ENCODE data around the gene IL1RAPL2.

Gene IL1RAPL2

GRCh38 chrX:105715746-105716145, 1149.7 kb downstream of the IL1RAPL2 start:
- no peak overlapping the region for H3K27ac ChIP-seq
- no peak for TF ChIP-seq CTCF (conservative IDR thresholded peaks at IDR 0.05)

- no peak overlapping the region for H3K27ac ChIP-seq
- no peak for TF ChIP-seq CTCF (conservative IDR thresholded peaks at IDR 0.05)
Observed at GRCh38 chrX:105723966-105724735, 1158.2 kb downstream of the IL1RAPL2 start.

GRCh38 chrX:105725228-105725627, 1159.2 kb downstream of the IL1RAPL2 start:
- no peak overlapping the region for H3K27ac ChIP-seq
- TF ChIP-seq CTCF (conservative IDR thresholded peaks at IDR 0.05): no peak

- TF ChIP-seq CTCF (conservative IDR thresholded peaks at IDR 0.05): no peak
- H3K27ac ChIP-seq: no peak overlapping the region
Observed at GRCh38 chrX:105738162-105738561, 1172.2 kb downstream of the IL1RAPL2 start.

GRCh38 chrX:105744291-105744690, 1178.3 kb downstream of the IL1RAPL2 start:
- H3K27ac ChIP-seq: no peak overlapping the region
- no peak for TF ChIP-seq CTCF (conservative IDR thresholded peaks at IDR 0.05)

GRCh38 chrX:105744946-105745345, 1178.9 kb downstream of the IL1RAPL2 start:
- no peak for TF ChIP-seq CTCF (conservative IDR thresholded peaks at IDR 0.05)
- no peak overlapping the region for H3K27ac ChIP-seq

GRCh38 chrX:105745863-105746262, 1179.9 kb downstream of the IL1RAPL2 start:
- no peak for TF ChIP-seq CTCF (conservative IDR thresholded peaks at IDR 0.05)
- H3K27ac ChIP-seq: no peak overlapping the region

All from VCaP (cell line).